ENCODE data around the gene CKAP5. TPM values are rescaled to one million over a fixed set of nuclear protein-coding genes. Genes with fewer than 3 reads are reported as not detected.
A peak's percentile ranks its signal among the peaks of the same experiment; 100 is the strongest.
"Not testable (repeated sequence)": the region's sequence is repeated elsewhere in the genome, so short reads cannot be mapped to it uniquely, and the experiment has no call there.

The CKAP5 gene
- total RNA-seq, 1 donor from 2014 or later, result 65.5 TPM

DNA sequence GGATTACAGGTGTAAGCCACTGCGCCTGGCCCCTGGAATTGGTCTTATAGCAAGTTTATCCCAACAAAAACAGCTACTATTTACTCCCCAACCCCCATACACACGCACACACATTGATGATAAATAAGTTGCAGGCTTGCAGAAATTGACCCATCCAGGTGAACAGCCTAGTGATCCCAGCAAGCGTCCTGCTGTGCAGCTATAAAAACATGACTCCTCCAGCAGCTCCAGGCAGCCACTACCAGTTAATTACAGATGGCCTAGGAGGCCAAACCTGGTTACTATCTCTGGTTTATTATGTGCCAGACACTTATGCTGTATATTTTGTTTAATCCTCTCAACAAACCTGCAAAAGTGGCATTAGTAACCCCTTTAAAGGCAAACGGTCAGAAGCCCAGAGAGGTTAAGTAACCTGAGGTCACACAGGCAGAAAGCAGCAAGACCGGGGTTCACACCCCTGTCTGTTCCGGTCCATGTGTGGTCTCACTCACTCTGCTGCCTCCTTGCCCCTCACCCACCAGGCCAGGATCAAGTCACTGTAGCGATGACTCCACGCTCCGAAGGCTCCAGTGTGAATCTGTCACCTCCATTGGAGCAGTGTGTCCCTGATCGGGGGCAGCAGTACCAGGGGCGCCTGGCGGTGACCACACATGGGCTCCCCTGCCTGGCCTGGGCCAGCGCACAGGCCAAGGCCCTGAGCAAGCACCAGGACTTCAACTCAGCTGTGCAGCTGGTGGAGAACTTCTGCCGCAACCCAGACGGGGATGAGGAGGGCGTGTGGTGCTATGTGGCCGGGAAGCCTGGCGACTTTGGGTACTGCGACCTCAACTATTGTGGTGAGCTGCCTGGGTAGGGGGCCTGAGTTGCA is 120.5 kb downstream of the CKAP5 start:
- DNase-seq, result no peak

DNA sequence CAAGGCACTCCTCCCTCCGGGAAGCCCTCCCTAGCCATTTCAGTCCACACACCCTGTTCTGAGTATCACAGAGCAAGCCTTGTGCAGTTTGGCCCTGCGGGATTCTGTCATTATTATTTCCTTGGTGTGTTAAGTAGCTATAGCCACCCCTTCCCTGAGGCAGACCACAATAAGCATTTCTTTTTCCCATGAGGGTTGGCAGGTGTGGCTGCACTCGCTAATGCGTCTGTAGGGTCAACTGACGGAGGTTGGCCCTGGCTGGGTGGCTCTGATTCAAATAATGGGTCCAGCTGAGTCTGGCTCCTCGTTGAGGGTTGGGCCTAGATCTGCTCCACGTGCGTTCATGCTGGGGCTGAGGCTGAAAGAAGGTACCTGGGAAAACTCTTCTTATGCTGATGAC is 122.0 kb downstream of the CKAP5 start:
- no peak for DNase-seq

DNA sequence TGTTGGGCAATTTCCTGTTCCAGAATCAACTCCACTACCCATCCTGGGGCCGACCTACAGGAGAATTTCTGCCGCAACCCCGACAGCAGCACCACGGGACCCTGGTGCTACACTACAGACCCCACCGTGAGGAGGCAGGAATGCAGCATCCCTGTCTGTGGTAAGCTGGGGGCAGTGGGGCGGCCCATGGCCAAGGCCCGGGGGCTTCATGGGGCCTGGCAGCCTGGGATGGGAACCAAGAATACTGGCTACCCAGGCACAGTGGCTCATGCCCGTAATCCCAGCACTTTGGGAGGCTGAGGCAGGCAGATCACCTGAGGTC is 122.8 kb downstream of the CKAP5 start:
- no peak for DNase-seq

DNA sequence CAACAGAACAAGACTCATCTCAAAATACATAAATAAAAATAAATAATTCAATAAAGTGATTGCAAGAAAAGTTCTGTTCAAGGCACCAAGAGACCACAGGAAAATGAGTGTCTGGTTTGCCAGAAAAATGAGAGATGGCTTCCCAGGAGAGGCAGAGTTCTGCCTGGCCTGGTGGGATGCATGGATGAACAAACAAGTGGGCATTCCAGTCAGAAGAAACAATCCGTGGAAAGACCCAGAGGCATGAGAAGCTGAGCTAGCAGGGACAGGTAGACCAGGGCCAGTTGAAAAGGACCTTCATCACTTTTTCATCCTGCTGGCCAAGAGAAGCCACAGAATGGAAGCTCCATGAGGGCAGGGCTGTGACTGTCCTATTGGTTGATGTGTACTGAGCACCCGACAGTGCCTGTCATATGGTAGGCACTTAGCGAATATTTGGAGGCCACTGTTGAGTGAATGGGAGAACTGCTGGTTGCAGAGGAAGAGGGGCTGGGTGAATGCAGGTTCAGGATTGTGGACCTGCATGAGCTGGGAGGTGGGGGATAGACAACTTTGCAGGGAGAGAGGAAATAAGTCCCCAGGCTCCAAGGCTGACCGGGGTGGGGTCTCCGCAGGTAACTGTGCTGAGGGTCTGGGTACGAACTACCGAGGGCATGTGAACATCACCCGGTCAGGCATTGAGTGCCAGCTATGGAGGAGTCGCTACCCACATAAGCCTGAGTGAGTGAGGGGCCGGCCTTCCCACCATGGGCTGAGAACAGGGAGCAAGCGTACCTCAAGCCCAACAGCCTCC is 123.3 kb downstream of the CKAP5 start:
- DNase-seq, result no peak

DNA sequence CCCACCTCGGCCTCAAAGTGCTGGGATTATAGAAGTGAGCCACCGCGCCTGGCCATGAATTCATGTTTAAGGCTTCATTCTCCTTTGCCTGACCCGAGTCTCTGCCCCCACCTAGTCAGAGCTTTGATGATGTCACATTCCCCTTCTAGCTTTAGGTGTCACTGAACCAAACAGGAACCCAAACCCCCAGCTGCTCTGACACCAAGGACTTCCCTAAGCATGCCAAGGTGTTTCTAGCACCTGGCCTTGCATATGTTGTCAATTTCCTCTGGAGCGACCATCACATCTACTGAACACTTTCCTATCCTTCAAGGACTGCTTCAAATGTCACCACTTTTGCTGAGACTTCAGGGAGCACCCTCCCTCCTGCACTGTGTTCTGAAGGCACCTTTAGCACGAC is 124.8 kb downstream of the CKAP5 start:
- no peak for DNase-seq

DNA sequence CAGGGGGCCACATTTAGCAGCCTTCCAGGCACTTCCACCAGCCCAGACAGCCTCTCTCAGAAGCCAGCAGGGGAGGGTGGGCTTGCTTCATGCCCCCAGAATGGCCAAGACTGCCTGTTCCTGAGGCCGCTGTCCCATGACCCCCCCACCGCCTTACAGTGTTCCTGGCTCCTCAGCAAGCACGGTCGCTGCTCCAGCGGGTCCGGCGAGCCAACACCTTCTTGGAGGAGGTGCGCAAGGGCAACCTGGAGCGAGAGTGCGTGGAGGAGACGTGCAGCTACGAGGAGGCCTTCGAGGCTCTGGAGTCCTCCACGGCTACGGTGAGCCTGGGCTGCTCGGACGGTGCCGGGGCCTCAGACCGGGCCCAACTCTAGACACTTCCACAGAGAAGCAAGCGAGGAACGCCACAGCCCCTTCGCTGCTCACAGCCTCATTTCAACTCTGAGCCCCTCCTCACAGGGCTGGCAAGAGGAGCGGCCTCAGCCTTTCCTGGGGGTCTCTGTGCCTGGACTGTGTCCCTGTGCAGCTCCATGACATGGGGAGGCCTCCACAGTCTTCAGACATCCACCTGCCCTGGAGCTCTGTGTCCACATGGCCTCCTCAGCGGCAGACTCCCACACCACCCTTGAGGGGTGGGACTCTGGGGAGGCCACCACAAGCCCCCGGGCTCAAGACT is 126.4 kb downstream of the CKAP5 start:
- no peak for DNase-seq

DNA sequence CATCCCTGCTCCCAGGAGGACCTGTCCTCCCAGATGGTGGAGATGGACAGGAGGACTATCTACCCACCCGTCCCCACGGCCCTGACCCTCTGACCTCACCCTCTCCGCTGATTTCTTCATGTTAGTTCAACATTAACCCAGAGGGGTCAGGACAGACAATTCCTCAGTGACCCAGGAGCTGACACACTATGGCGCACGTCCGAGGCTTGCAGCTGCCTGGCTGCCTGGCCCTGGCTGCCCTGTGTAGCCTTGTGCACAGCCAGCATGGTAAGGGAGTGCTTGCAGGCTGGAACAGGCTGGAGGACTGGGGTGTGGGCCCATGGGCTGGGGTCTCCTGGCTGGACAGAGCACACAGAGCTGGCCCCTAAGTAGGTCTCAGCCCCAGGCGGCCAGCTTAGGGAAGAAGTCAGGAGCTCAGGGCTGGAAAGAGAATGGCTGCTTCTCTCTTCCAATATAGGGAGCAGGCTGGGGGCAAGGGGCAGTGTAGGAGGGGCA is 127.0 kb downstream of the CKAP5 start, which contains the start of gene F2:
Gene F2, plus strand, starts transcription at position 166 of the 495 bp plus-strand sequence. Its CDS starts 23 bp downstream, at position 189.
- no peak for DNase-seq

DNA sequence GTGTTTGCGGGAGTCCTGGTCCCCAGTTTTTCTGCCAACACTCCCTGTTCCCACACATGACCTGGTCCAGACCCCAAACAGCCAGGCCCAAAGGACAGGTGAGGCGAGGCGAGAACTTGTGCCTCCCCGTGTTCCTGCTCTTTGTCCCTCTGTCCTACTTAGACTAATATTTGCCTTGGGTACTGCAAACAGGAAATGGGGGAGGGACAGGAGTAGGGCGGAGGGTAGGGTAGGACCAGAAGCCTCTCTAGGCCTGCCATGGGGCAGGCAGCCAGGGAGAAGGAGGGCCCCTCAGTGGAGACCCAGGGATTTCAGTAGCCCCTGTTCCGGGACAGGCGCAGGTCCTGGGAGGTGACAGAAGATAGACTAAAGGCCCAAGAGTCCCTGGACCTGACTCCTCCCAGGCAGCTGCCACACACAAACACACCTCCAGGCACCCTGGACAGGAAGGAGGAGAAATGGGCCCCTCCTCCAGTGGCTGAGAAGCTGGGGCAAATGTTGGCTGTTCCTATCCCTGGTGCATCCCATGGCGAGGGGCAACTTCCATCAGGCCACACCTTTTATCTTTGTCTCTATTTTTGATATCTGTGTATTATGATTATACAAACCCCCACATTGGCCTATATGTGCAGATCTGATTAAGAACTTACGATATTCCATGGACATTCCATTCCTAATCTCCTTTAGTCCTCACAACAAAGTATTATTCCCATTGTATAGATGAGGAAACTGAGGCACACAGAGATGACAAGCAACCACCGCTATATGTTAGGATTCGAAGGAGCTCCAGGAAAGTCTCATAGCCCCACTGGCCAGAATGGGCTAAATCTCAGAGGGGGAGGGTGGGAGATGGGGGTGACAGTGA is 127.7 kb downstream of the CKAP5 start:
- DNase-seq, result no peak

DNA sequence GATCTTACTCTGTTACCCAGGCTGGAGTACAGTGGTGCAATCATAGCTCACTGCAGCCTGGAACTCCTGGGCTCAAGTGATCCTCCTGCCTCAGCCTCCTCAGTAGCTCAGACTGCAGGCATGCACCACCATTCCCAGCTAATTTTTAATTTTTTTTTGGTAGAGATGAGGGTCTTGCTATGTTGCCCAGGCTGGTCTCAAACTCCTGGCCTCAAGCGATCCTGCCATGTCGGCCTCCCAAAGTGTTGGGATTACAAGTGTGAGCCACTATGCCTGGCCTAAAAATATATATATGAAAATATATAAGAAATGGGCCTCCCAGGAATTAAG is 128.3 kb downstream of the CKAP5 start:
- DNase-seq, result not testable (repeated sequence)

DNA sequence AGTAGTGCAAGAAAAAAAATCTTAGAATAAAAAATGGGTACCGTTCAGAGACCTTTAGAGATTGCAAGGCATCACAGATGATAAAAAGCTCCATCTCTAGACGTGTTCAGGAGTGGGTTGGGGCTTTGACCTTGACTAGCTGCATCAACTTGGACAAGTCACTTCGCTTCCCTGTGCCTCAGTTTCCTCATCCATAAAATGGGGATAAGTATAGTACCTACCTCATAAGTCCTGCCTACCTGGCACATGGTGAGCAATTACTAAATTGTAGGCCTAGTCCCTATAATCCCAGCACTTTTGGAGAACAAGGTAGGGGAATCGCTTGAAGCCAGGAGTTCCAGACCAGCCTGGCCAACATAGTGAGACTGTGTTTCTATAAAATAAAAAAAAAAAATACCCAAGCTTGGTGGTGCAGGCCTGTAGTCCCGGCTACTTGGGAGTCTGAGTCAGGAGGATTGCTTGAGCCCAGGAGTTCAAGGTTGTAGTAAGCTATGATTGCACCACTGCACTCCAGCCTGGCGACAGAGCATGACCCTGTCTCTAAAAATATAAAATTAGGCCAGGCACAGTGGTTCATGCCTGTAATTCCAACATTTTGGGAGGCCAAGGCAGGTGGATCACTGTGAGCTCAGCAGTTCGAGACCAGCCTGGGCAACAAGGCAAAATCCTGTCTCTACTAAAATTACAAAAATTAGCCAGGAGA is 133.1 kb downstream of the CKAP5 start:
- DNase-seq, result no peak

DNA sequence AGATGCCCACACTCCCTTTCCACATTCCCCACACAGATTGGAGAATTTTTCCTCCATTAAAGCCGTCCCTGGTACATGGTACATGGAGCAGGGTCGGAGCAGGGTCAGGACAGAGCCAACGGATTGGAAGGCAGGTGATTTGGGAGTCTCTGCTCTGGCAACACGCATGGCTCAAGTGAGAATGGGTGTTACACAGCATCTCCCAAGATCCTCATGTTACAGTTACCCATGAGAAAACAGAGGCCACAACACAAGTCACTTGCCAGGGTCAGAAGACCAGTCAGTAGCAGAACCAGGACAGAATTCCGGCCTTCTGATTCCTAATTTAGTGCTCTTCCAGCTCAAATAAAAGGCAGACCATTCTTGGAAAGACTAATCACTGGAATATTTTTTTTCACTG is 134.8 kb downstream of the CKAP5 start:
- DNase-seq, result no peak

DNA sequence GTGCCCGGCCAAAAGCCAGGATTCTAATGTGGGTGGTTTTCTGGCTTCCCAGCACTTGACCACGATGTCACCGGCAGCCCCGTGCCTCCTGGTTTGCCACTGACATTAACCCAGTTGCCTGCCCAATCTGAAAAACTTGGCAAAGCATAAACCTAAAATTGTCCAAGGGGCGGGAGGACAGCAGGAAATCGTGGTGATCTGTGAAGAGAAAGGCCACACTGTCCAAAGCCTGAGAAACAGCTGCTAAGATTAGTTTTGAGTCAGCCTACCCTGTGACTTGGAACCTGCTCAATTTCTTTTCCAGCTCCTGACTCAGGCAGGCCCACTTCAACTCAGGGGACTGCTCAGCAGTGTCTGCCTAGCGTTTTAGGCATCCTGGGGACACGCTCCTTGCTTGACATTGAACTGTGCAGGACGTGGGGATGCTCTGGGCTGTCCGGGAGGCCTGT is 135.2 kb downstream of the CKAP5 start:
- peak; percentile 90 for DNase-seq

DNA sequence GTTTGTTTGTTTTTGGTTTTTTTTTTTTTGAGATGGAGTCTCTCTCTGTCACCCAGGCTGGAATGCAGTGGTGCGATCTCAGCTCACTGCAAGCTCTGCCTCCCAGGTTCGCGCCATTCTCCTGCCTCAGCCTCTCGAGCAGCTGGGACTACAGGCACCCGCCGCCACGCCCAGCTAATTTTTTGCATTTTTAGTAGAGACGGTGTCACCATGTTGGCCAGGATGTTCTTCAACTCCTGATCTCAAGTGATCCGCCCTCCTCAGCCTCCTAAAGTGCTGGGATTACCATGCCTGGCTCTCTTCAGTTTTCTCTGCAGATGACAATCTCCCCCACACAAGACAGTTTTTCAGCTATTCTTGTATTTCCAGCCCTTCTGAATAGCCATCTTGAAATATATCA is 136.7 kb downstream of the CKAP5 start:
- DNase-seq, result not testable (repeated sequence)

DNA sequence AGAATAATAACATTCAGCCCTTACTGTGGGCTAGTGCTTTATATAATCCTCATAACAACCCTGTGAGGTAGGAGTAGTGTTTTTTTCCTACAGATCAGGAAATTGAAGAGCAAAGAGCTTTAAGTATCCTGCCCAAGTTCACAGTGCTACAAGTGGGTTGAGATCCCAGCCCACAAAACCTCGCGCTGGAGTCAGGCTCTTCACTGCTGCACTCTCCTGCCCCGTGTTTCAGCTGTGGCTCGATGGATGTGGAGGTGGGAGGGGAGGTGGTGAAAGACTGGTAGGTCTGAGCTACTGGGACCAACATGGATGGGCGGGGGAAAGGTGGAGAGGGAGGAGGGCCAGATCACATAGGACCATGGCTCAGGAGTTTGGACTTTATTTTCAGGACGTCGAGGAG is 139.2 kb downstream of the CKAP5 start:
- no peak for DNase-seq

DNA sequence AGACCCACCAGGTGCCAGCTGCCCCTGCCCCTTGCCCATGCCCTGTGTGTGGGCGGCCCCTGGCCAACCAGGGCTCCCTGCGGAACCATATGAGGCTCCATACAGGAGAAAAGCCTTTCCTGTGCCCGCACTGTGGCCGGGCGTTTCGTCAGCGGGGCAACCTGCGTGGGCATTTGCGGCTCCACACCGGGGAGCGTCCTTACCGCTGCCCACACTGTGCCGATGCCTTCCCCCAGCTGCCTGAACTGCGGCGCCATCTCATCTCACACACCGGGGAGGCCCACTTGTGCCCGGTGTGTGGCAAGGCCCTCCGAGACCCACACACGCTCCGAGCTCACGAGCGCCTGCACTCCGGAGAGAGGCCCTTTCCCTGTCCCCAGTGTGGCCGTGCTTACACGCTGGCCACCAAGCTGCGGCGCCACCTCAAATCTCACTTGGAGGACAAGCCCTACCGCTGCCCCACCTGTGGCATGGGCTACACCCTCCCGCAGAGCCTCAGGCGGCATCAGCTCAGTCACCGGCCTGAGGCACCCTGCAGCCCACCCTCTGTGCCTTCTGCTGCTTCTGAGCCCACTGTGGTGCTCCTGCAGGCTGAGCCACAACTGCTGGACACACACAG is 140.9 kb downstream of the CKAP5 start:
- no peak for DNase-seq

DNA sequence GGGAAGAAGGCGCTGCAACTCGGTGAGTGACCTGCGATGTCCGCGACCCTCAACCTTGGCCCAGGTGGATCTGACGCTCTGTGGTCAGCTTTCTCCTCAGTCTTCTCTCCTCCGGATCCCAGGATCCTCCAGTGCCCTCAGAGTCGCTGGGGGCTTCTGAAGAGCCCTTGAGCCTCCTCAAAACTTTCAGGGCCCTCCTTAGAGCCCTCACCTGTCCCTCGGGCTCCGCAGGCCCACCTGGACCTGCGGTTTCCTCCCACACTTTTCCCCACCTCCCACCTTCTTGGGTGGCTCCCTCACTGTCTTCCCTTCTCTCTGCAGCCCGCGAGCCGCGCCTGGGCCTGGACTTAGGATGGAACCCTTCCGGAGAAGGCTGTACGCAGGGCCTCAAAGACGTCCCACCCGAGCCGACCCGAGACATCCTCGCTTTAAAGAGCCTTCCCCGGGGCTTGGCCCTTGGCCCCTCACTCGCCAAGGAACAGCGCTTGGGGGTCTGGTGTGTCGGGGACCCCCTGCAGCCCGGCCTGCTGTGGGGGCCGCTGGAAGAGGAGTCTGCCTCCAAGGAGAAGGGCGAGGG is 144.9 kb downstream of the CKAP5 start:
- no peak for DNase-seq

DNA sequence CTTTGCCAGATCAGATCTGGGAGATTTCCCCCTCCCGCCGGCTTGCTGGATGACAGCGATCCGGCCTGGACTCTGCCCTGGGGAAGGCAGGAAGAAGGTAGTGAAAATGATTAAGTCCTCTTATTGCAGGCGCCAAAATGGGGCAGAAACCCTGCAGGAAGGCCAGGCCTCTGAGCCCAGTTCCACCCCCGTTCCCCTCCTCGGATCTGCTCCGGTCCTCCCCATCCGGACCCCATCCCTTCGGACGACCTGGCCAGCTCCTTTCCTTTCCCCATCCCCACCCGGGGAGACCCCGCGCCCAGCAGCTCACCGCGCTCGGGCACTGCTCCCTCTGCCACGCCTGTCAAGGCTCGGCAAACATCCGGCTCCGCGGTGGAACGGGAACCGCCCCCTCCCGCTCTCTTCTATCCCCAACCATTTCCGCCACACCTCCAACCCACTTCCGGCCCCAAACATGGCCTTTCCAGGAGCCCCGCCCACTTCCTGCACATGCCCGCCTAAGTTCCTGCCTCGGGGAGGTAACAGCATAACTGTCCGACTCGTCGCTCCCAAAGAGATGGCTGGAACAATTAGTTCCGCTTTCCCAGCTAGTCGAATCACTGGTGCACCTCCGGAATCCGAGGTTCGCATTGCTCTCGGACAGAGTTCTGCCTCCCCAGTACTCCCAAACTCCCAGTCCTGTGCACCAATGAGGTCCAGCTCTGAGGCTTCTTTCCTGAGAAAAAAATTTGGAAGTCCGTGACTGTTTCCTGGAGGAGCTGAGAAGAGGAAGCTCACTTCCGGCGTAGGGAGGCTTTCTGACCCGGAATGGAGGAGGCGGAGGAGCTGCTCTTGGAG is 145.6 kb downstream of the CKAP5 start, which contains the start of the genes ARHGAP1 and ZNF408:
Gene ARHGAP1, minus strand, starts transcription at position 379 of the 837 bp plus-strand sequence. CDS start 4,512 bp downstream, outside the sequence.
Gene ZNF408, plus strand, starts transcription at position 791 of the 837 bp plus-strand sequence. Its CDS starts 17 bp downstream, at position 808.
- DNase-seq, result peak; percentile 100

DNA sequence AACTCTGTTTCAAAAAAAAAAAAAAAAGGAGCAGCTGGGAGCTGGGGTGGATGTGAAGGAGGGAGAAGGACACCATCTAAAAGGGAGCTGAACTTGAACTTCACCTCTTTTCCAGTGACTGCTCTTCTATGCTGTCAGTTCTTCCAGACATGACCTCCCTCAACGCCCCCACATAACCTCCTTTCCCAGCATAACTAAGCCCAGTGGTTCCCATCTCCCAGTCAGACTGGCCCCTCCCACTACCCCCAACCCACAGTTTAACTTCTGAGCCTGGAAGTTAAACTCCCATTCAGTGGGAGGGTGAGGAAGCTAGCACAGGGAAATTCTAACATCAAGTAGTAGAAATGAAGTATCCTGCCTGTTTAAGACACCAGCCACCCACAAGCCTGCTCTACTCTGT is 147.5 kb downstream of the CKAP5 start:
- DNase-seq, result no peak

DNA sequence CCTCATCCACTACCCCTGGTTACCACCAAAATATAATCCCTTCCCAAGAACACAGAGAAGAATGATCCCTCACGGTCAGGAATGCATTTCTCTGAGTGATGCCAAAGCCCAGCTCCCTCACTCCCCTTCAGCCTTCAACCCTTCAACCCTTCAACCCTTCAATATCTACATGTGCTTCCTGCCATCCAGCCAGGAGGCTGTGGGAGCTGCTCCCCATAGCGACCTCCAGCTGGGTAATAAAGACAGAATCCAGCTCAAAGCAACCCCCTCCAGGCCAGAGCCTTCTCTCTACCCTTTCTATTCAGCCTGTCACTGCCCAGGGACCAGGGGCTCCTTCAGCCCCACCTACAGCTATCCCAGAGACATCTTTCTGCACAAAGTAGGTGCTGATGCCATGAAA is 148.4 kb downstream of the CKAP5 start:
- no peak for DNase-seq
